Neural cell (in vitro differentiated cells): Measurements from ENCODE around the gene ZNF655. TPM values are rescaled to one million over a fixed set of nuclear protein-coding genes. Genes with fewer than 3 reads are reported as not detected.

Source experiments
- H2AFZ ChIP-seq: fragments of 200-600, 300-800 bp; sonication (generic), shearing (Covaris generic); 2 replicates; pipeline ENCODE4 v1.6.0; 2014; ENCODE audit warnings: low read depth, mild to moderate bottlenecking, antibody characterized with exemption, low read length, moderate library complexity
- H3F3A ChIP-seq: fragments of 200-600 bp; shearing (Covaris generic); 2 replicates; pipeline ENCODE4 v1.6.1; 2016; ENCODE audit warnings: mild to moderate bottlenecking, moderate library complexity, mixed read lengths, antibody characterized with exemption, low read length; ENCODE audit not compliant: insufficient read depth, poor library complexity, severe bottlenecking
- H3K27ac ChIP-seq: fragments of 200-600, 300-800 bp; sonication (generic), shearing (Covaris generic); 2 replicates; pipeline ENCODE4 v1.5.1; 2014; ENCODE audit warnings: mild to moderate bottlenecking, low read length, moderate library complexity
- H3K27me3 ChIP-seq: fragments of 300-800, 200-600 bp; sonication (generic), shearing (Covaris generic); 2 replicates; pipeline ENCODE4 v1.6.0; 2014; ENCODE audit warnings: mild to moderate bottlenecking, low read depth, low read length, moderate library complexity; ENCODE audit not compliant: insufficient read depth
- H3K36me3 ChIP-seq: fragments of 300-800, 200-600 bp; sonication (generic), shearing (Covaris generic); 2 replicates; pipeline ENCODE4 v1.5.1; 2014; ENCODE audit warnings: mild to moderate bottlenecking, antibody characterized with exemption, low read length, moderate library complexity; ENCODE audit not compliant: insufficient read depth
- H3K4me2 ChIP-seq: fragments of 300-800, 200-600 bp; sonication (generic), shearing (Covaris generic); 2 replicates; pipeline ENCODE4 v1.6.0; 2014; ENCODE audit warnings: mild to moderate bottlenecking, low read length
- H3K4me3 ChIP-seq: fragments of 300-800, 200-600 bp; sonication (generic), shearing (Covaris generic); 2 replicates; pipeline ENCODE4 v1.5.1; 2014; ENCODE audit warnings: mild to moderate bottlenecking, low read length, moderate library complexity
- H3K79me2 ChIP-seq: fragments of 200-600 bp; shearing (Covaris generic); replicated peaks from 2 replicates; pipeline ENCODE4 v1.6.0; 2014; ENCODE audit warnings: mild to moderate bottlenecking, low read length, moderate library complexity; ENCODE audit not compliant: insufficient read depth
- H3K9ac ChIP-seq: fragments of 300-800, 200-600 bp; sonication (generic), shearing (Covaris generic); 2 replicates; pipeline ENCODE4 v1.6.1; 2016; ENCODE audit warnings: mild to moderate bottlenecking, low read length, mixed read lengths
- H3K9me2 ChIP-seq: fragments of 200-600 bp; shearing (Covaris generic); 2 replicates; pipeline ENCODE4 v1.6.1; 2016; ENCODE audit warnings: mild to moderate bottlenecking, low read length, mixed read lengths; ENCODE audit not compliant: insufficient read depth
- H3K9me3 ChIP-seq: fragments of 200-600, 300-800 bp; sonication (generic), shearing (Covaris generic); 2 replicates; pipeline ENCODE4 v1.6.1; 2016; ENCODE audit warnings: mild to moderate bottlenecking, mixed run types, low read length, moderate library complexity, mixed read lengths
- H4K20me1 ChIP-seq: fragments of 200-600 bp; shearing (Covaris generic); 2 replicates; pipeline ENCODE4 v1.6.1; 2016; ENCODE audit warnings: mild to moderate bottlenecking, mixed run types; ENCODE audit not compliant: insufficient read depth
- CTCF ChIP-seq: fragments of 450-650 bp; IDR thresholded peaks from 2 replicates; pipeline ENCODE4 v1.5.1; 2014; ENCODE audit warnings: antibody characterized with exemption, mild to moderate bottlenecking, moderate library complexity; ENCODE audit not compliant: poor library complexity, severe bottlenecking
- EP300 ChIP-seq: fragments of 450-650 bp; conservative IDR thresholded peaks from 2 replicates; pipeline ENCODE4 v1.6.1; 2014; ENCODE audit warnings: antibody characterized with exemption, mild to moderate bottlenecking, moderate library complexity; ENCODE audit not compliant: poor library complexity, severe bottlenecking
- EZH2 ChIP-seq: fragments of 200-600, 300-800 bp; shearing (Covaris generic), sonication (generic); IDR thresholded peaks from 2 replicates; pipeline ENCODE4 v1.6.1; 2014; ENCODE audit warnings: antibody characterized with exemption, low read length, borderline replicate concordance, mild to moderate bottlenecking; ENCODE audit not compliant: insufficient read depth, poor library complexity, severe bottlenecking
- MXI1 ChIP-seq: fragments of 450-650 bp; conservative IDR thresholded peaks from 2 replicates; pipeline ENCODE4 v1.6.1; 2014; ENCODE audit warnings: antibody characterized with exemption, mild to moderate bottlenecking; ENCODE audit not compliant: poor library complexity, severe bottlenecking
- POLR2AphosphoS5 ChIP-seq: IDR thresholded peaks from 2 replicates; pipeline ENCODE4 v1.6.1; 2012
- RAD21 ChIP-seq: fragments of 450-650 bp; conservative IDR thresholded peaks from 2 replicates; pipeline ENCODE4 v1.6.1; 2014; ENCODE audit warnings: antibody characterized with exemption, mild to moderate bottlenecking, moderate library complexity
- REST ChIP-seq: IDR thresholded peaks from 2 replicates; pipeline ENCODE4 v1.6.1; 2012; ENCODE audit warnings: borderline replicate concordance
- SMC3 ChIP-seq: fragments of 450-650 bp; conservative IDR thresholded peaks from 2 replicates; pipeline ENCODE4 v1.6.1; 2014; ENCODE audit warnings: antibody characterized with exemption, mild to moderate bottlenecking, moderate library complexity; ENCODE audit not compliant: poor library complexity
- TAF1 ChIP-seq: IDR thresholded peaks from 2 replicates; pipeline ENCODE4 v1.6.1; 2012; ENCODE audit warnings: low read depth
- polyA plus RNA-seq: library from polyadenylated mRNA; depleted of rRNA; stranded (reverse); fragments of >200 nt; gene quantifications from 2 replicates; pipeline ENCODE4 v1.2.3, GENCODE V29; 2014

The ZNF655 gene
- polyA plus RNA-seq, 1 donor from 2014 or later, result 89.0 TPM

- no peak overlapping the region for H3K4me2 ChIP-seq
- no peaks in the 10 kb centered on the region for H3F3A ChIP-seq
- no peak overlapping the region for H3K27ac ChIP-seq
- H3K9me2 ChIP-seq, result no peaks in the 10 kb centered on the region
- no peaks in the 10 kb centered on the region for H3K79me2 ChIP-seq
- H3K36me3 ChIP-seq, result no peaks in the 10 kb centered on the region
- H3K9ac ChIP-seq, result no peak overlapping the region
- TF ChIP-seq POLR2AphosphoS5, result no peak
- no peak for TF ChIP-seq REST
- no peak for TF ChIP-seq EZH2
- TF ChIP-seq MXI1, result no peak
- TF ChIP-seq CTCF, result no peak
- TF ChIP-seq SMC3, result no peak
- TF ChIP-seq TAF1, result no peak
- TF ChIP-seq EP300, result no peak
- no peak for TF ChIP-seq RAD21
- H3K9me3 ChIP-seq, result no peaks in the 10 kb centered on the region
- no peaks in the 10 kb centered on the region for H4K20me1 ChIP-seq
- no peaks in the 10 kb centered on the region for H3K27me3 ChIP-seq
- no peak overlapping the region for H2AFZ ChIP-seq
- no peak overlapping the region for H3K4me3 ChIP-seq
Observed at GRCh38 chr7:99599836-99600235, 41.4 kb downstream of the ZNF655 start.

GRCh38 chr7:99601656-99602310, 43.3 kb downstream of the ZNF655 start:
- Histone ChIP-seq H3K27ac (no peak overlapping the region), H3K36me3 (no peaks in the 10 kb centered on the region), H3K9me2 (no peaks in the 10 kb centered on the region), H3K9ac (no peak overlapping the region), H3K4me3 (no peak overlapping the region), H3K79me2 (no peaks in the 10 kb centered on the region), H3K27me3 (no peaks in the 10 kb centered on the region), H2AFZ (no peak overlapping the region), H3K9me3 (no peaks in the 10 kb centered on the region), H3K4me2 (no peak overlapping the region), H4K20me1 (no peaks in the 10 kb centered on the region), H3F3A (no peaks in the 10 kb centered on the region)
- no peak for TF ChIP-seq CTCF
- no peak for TF ChIP-seq POLR2AphosphoS5
- TF ChIP-seq EZH2, result no peak
